ENCODE data around the gene GPR142. TPM values are rescaled to one million over a fixed set of nuclear protein-coding genes. Genes with fewer than 3 reads are reported as not detected.
A peak's percentile ranks its signal among the peaks of the same experiment; 100 is the strongest.

The GPR142 gene
- total and polyA plus RNA-seq, 2 of the 8 experiments (the other 6 are each of a cell fraction or from before 2014, with no cell fraction given), result 0.05 TPM; not detected in 1

DNA sequence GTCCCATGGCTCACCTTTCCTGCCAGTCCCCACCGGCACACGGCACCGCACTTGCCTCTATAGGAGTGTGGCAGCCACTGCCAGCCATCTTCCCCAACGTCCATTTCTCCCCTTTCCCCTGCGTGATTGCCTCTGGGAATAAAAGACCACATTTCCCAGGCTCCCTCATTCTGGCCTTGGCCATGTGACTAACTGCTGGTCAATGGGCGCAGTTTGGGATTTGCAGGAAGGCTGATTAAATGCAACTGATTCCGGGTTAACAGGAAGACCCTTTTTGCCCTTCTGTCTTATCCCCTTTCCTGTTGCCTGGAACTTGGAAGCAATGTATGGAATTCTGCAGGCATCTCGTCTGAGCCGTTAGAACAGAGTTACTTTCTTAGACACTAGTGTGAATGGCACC, 8.6 kb upstream of the GPR142 start:
- no peaks in the 10 kb centered on the region for H4K20me1 ChIP-seq (replicated peaks in 1 of 2; ENCODE audit: control insufficient read depth in 1 of 2, insufficient read depth in 2 of 2, low read length in 2 of 2)
- H2BK120ac ChIP-seq (replicated peaks; ENCODE audit: low read depth, low read length), result no peak overlapping the region
- no peak overlapping the region for H3K4me3 ChIP-seq (ENCODE audit: extremely low read depth in 1 of 4, insufficient read depth in 2 of 4, low read depth in 3 of 4, low read length in 4 of 4)
- H3K56ac ChIP-seq (replicated peaks; ENCODE audit: insufficient read length, low read depth, low read length), result no peak overlapping the region
- H3K27ac ChIP-seq (ENCODE audit: low read depth, low read length), result no peak overlapping the region
- H2AK5ac ChIP-seq (ENCODE audit: low read depth, low read length), result no peak overlapping the region
- H3K14ac ChIP-seq (ENCODE audit: insufficient read length), result no peak overlapping the region
- no peak overlapping the region for H2BK15ac ChIP-seq (ENCODE audit: low read length)
- H3K36me3 ChIP-seq (ENCODE audit: control insufficient read depth in 2 of 4, insufficient read depth in 4 of 4, low read length in 3 of 4), result peaks cover 0 to 10% (median 0%) of the 10 kb centered on the region in 4 experiments; a peak in 1 of 8 replicates
- no peak overlapping the region for H4K5ac ChIP-seq (ENCODE audit: insufficient read length, low read depth, low read length)
- H2AFZ ChIP-seq (ENCODE audit: low read length), result no peak overlapping the region
- no peaks in the 10 kb centered on the region for H3K79me2 ChIP-seq (ENCODE audit: control insufficient read depth in 1 of 2, insufficient read depth in 2 of 2, low read length in 2 of 2)
- H3K79me1 ChIP-seq (ENCODE audit: low read depth, low read length), result no peaks in the 10 kb centered on the region
- no peak overlapping the region for H3K4ac ChIP-seq (replicated peaks; ENCODE audit: insufficient read length, low read depth, low read length)
- no peak overlapping the region for H2BK12ac ChIP-seq (ENCODE audit: low read depth, low read length)
- peaks cover 0 to 14% (median 4%) of the 10 kb centered on the region in 4 experiments; a peak in 5 of 7 replicates for H3K27me3 ChIP-seq (replicated peaks in 1 of 4; ENCODE audit: control insufficient read depth in 3 of 4, extremely low read depth in 1 of 4, insufficient read depth in 3 of 4, low read length in 3 of 4)
- TF ChIP-seq TEAD4 (IDR thresholded peaks at IDR 0.05; ENCODE audit: low read depth, low read length) (0 out of 2 replicates have a peak, but pooled peaks have one; percentile 28), RBBP5 (IDR thresholded peaks at IDR 0.05; ENCODE audit: borderline replicate concordance, low read depth, low read length) (no peak), TAF1 (IDR thresholded peaks at IDR 0.05; ENCODE audit: low read depth, low read length) (no peak), POU5F1 (IDR thresholded peaks at IDR 0.05; ENCODE audit: low read depth, low read length) (no peak), SIX5 (IDR thresholded peaks at IDR 0.05; ENCODE audit: low read depth, low read length) (peak; percentile 33; the same call in 1 of the 2 replicates)
- TF ChIP-seq, protein P1, sequence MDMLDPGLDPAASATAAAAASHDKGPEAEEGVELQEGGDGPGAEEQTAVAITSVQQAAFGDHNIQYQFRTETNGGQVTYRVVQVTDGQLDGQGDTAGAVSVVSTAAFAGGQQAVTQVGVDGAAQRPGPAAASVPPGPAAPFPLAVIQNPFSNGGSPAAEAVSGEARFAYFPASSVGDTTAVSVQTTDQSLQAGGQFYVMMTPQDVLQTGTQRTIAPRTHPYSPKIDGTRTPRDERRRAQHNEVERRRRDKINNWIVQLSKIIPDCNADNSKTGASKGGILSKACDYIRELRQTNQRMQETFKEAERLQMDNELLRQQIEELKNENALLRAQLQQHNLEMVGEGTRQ (IDR thresholded peaks at IDR 0.05; ENCODE audit: low read length), result peak; percentile 81
- TF ChIP-seq, protein P2, sequence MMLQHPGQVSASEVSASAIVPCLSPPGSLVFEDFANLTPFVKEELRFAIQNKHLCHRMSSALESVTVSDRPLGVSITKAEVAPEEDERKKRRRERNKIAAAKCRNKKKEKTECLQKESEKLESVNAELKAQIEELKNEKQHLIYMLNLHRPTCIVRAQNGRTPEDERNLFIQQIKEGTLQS (IDR thresholded peaks at IDR 0.05; ENCODE audit: insufficient read depth, low read depth, low read length), result 0 out of 2 replicates have a peak, but pooled peaks have one; percentile 23
- POLR2A ChIA-PET (ENCODE audit: partially characterized antibody), result no interaction called here
- no peak overlapping the region for H2BK20ac ChIP-seq (ENCODE audit: low read length)
- CTCF ChIA-PET (ENCODE audit: partially characterized antibody), result interaction anchor here (0.9 to 6.5 kb wide), 8 partner anchors 21 to 164 kb away, joined by 3 to 64 read pairs (median 11); partner anchors contain the start of gene CD300A
- no peak overlapping the region for H3K9ac ChIP-seq (replicated peaks in 1 of 4; ENCODE audit: extremely low read depth in 1 of 4, low read depth in 3 of 4, low read length in 3 of 4)
- H3K23me2 ChIP-seq (ENCODE audit: low read depth, low read length), result peaks cover 1% of the 10 kb centered on the region; the same call in 1 of the 2 replicates
- no peak overlapping the region for H3K4me2 ChIP-seq (ENCODE audit: insufficient read depth in 1 of 2, low read depth in 2 of 2, low read length in 2 of 2)
- H3K9me3 ChIP-seq (ENCODE audit: insufficient read depth in 2 of 2, low read depth in 1 of 2, low read length in 1 of 2), result no peaks in the 10 kb centered on the region
- no peak overlapping the region for H3K23ac ChIP-seq (ENCODE audit: insufficient read length)
- no peak overlapping the region for H2BK5ac ChIP-seq (ENCODE audit: low read depth, low read length)
- WGBS, 2 experiments (ENCODE audit: extremely low coverage in 1 of 2, insufficient coverage in 1 of 2, insufficient read length in 1 of 2, insufficient replicate concordance in 2 of 2, low coverage in 1 of 2, low lambda C conversion rate in 2 of 2, missing lambda C conversion rate in 1 of 2), result 81% methylated on average over 9 of the region's 9 CpGs; no CpG with 5 or more reads in 1 of the 2 experiments
- H3K18ac ChIP-seq (ENCODE audit: extremely low read depth, low read length), result no peak overlapping the region
- DNase-seq (ENCODE audit: low read depth in 1 of 2, low spot score in 2 of 2) (no peak), FAIRE-seq (no peak)
- peaks cover 5 to 29% (median 19%) of the 10 kb centered on the region in 4 experiments for H3K4me1 ChIP-seq (replicated peaks in 1 of 4; ENCODE audit: control insufficient read depth in 3 of 4, insufficient read depth in 4 of 4, low read length in 3 of 4)
- H4K91ac ChIP-seq (replicated peaks; ENCODE audit: insufficient read length, low read length), result no peak overlapping the region
- H4K8ac ChIP-seq (ENCODE audit: extremely low read depth, insufficient read depth, low read length), result no peak overlapping the region; the same call in 1 of the 2 replicates

Measured in H1 (cell line).